ENCODE results near the gene FOXL3. TPM values are rescaled to one million over a fixed set of nuclear protein-coding genes. Genes with fewer than 3 reads are reported as not detected.

The FOXL3 gene
- total RNA-seq, 1 donor = not detected

- no peak overlapping the region for H3K4me3 ChIP-seq (ENCODE audit: low read depth, low read length)
- no peak for DNase-seq (ENCODE audit: low read depth)
- TF ChIP-seq, protein P1, sequence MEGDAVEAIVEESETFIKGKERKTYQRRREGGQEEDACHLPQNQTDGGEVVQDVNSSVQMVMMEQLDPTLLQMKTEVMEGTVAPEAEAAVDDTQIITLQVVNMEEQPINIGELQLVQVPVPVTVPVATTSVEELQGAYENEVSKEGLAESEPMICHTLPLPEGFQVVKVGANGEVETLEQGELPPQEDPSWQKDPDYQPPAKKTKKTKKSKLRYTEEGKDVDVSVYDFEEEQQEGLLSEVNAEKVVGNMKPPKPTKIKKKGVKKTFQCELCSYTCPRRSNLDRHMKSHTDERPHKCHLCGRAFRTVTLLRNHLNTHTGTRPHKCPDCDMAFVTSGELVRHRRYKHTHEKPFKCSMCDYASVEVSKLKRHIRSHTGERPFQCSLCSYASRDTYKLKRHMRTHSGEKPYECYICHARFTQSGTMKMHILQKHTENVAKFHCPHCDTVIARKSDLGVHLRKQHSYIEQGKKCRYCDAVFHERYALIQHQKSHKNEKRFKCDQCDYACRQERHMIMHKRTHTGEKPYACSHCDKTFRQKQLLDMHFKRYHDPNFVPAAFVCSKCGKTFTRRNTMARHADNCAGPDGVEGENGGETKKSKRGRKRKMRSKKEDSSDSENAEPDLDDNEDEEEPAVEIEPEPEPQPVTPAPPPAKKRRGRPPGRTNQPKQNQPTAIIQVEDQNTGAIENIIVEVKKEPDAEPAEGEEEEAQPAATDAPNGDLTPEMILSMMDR (IDR thresholded peaks at IDR 0.05; ENCODE audit: insufficient read depth, low read length) = no peak
Measured at GRCh38 chr7:251446-252175, 38.4 kb upstream of the FOXL3 start.

- no peak overlapping the region for H3K4me3 ChIP-seq (ENCODE audit: low read depth, low read length)
- TF ChIP-seq, protein P1 (IDR thresholded peaks at IDR 0.05; ENCODE audit: insufficient read depth, low read length) = no peak
- DNase-seq (ENCODE audit: low read depth) = no peak
Measured at GRCh38 chr7:252216-252965, 37.6 kb upstream of the FOXL3 start.

DNA sequence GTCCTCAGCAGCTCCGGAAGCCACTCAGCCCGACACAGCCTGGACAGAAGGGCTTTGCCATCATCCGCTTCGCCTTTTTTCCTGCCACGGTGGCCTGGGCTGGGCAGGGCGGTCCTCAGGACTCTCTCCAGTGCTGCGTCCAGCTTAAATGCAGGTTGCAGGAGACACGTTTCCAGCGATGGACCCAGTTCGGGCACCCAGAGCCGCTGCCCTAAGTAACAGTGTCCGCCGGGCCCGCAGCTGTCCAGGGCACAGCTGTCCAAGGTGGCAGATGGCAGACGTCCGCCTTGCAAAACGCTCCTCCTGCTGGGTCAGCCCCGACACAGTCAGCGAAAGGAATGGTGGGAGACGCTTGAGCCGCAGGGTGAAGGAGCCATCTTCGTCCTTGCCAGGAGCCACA, 37.0 kb upstream of the FOXL3 start:
- TF ChIP-seq, protein P1 (IDR thresholded peaks at IDR 0.05; ENCODE audit: insufficient read depth, low read length) = no peak
- no peak for DNase-seq (ENCODE audit: low read depth)
- no peak overlapping the region for H3K4me3 ChIP-seq (ENCODE audit: low read depth, low read length)

GRCh38 chr7:253581-254336, 36.2 kb upstream of the FOXL3 start:
- no peak for DNase-seq (ENCODE audit: low read depth)
- H3K4me3 ChIP-seq (ENCODE audit: low read depth, low read length) = no peak overlapping the region
- TF ChIP-seq, protein P1 (IDR thresholded peaks at IDR 0.05; ENCODE audit: insufficient read depth, low read length) = no peak

DNA sequence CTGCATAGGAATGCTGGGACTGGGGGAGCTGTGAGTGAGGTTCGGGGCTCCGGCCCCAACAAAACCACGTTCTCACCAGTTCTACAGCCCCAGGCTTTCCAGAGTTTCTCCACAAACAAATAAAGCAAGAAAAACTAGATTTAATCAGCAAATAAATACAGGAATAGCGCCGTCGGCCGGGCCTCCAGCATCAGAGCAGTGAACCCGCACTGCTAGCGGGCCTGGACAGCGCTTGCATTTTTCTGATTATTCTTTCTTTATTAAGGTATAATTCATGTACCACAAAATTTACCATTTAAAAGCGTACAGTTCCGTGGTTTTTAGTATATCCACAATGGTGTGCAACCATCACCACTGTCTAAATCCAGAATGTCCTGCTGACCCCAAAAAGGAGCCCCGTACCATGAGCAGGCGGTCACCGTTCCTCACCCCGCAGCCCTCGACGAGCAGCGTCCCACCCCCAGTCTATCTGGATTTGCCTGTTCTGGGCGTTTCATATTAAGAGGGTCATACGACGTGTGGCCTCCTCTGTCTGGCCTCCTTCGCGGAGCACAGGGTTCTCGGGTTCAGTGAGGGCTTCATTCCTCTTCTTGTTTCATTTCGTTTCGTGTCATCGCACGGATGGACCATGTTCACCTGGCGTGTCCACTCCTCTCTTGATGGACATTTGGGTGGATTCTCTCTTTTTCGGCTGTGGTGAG, 35.5 kb upstream of the FOXL3 start:
- DNase-seq (ENCODE audit: low read depth) = no peak

GRCh38 chr7:255038-255435, 34.9 kb upstream of the FOXL3 start:
- TF ChIP-seq, protein P1 (IDR thresholded peaks at IDR 0.05; ENCODE audit: insufficient read depth, low read length) = no peak
- no peak overlapping the region for H3K4me3 ChIP-seq (ENCODE audit: low read depth, low read length)
- DNase-seq (ENCODE audit: low read depth) = no peak

More for the DNA sequence above, 35.5 kb upstream of the FOXL3 start:
- H3K4me3 ChIP-seq (ENCODE audit: low read depth, low read length) = no peak overlapping the region
- TF ChIP-seq, protein P1 (IDR thresholded peaks at IDR 0.05; ENCODE audit: insufficient read depth, low read length) = no peak
